ENCODE data around the gene SMYD1. TPM values are rescaled to one million over a fixed set of nuclear protein-coding genes. Genes with fewer than 3 reads are reported as not detected.

SMYD1 gene
- total RNA-seq, 2 experiments from 2014 or later: not detected

GRCh38 chr2:88096708-88097107 is 29.1 kb downstream of the SMYD1 start:
- no peaks in the 10 kb centered on the region for H3K36me3 Mint-ChIP-seq (ENCODE audit: low read depth)
- peaks cover 5% of the 10 kb centered on the region for H3K4me1 Mint-ChIP-seq (ENCODE audit: low read depth)
- ChIA-PET POLR2A (no interaction called here), CTCF (no interaction called here)
- H3K4me1 ChIP-seq (ENCODE audit: insufficient read depth, low read length): peaks cover 2% of the 10 kb centered on the region
- H3K4me3 ChIP-seq (ENCODE audit: low read length): no peak overlapping the region
- no peaks in the 10 kb centered on the region for H3K9me3 Mint-ChIP-seq
- ATAC-seq (ENCODE audit: poor library complexity) (no peak), DNase-seq (no peak)
- intact Hi-C loops (cut with DNase I, micrococcal nuclease): no loop called here
- no peak overlapping the region for H3K4me3 Mint-ChIP-seq
- H3K27me3 Mint-ChIP-seq: no peaks in the 10 kb centered on the region
- TF ChIP-seq CTCF (IDR thresholded peaks at IDR 0.05): no peak
- H3K36me3 ChIP-seq (ENCODE audit: insufficient read depth, low read length): no peaks in the 10 kb centered on the region
- H3K27ac ChIP-seq (ENCODE audit: low read depth in 1 of 2, low read length in 2 of 2): no peak overlapping the region
- H3K27ac Mint-ChIP-seq: no peak overlapping the region
- no peaks in the 10 kb centered on the region for H3K9me3 ChIP-seq (ENCODE audit: control insufficient read depth in 1 of 2, insufficient read depth in 1 of 2, low read length in 2 of 2)
- no peaks in the 10 kb centered on the region for H3K27me3 ChIP-seq (ENCODE audit: control insufficient read depth in 1 of 2, insufficient read depth in 2 of 2, low read length in 2 of 2)

- ChIA-PET CTCF (no interaction called here), POLR2A (no interaction called here)
- Mint-ChIP-seq H3K27me3 (no peaks in the 10 kb centered on the region), H3K27ac (no peak overlapping the region), H3K4me3 (no peak overlapping the region), H3K9me3 (no peaks in the 10 kb centered on the region), H3K36me3 (ENCODE audit: low read depth) (no peaks in the 10 kb centered on the region), H3K4me1 (ENCODE audit: low read depth) (peaks cover 5% of the 10 kb centered on the region)
- DNase-seq: no peak
- TF ChIP-seq CTCF (IDR thresholded peaks at IDR 0.05): no peak
- Histone ChIP-seq H3K9me3 (ENCODE audit: control insufficient read depth in 1 of 2, insufficient read depth in 1 of 2, low read length in 2 of 2) (no peaks in the 10 kb centered on the region), H3K27ac (ENCODE audit: low read depth in 1 of 2, low read length in 2 of 2) (no peak overlapping the region), H3K4me3 (ENCODE audit: low read length) (no peak overlapping the region), H3K36me3 (ENCODE audit: insufficient read depth, low read length) (no peaks in the 10 kb centered on the region), H3K4me1 (ENCODE audit: insufficient read depth, low read length) (no peaks in the 10 kb centered on the region), H3K27me3 (ENCODE audit: control insufficient read depth in 1 of 2, insufficient read depth in 2 of 2, low read length in 2 of 2) (no peaks in the 10 kb centered on the region)
- intact Hi-C loops (cut with DNase I, micrococcal nuclease): no loop called here
- no peak for ATAC-seq (ENCODE audit: poor library complexity)
These were observed 29.6 kb downstream of the SMYD1 start for GRCh38 chr2:88097192-88097591.

- Mint-ChIP-seq H3K9me3 (no peaks in the 10 kb centered on the region), H3K27me3 (no peaks in the 10 kb centered on the region), H3K36me3 (ENCODE audit: low read depth) (no peaks in the 10 kb centered on the region), H3K27ac (no peak overlapping the region), H3K4me3 (no peak overlapping the region), H3K4me1 (ENCODE audit: low read depth) (no peaks in the 10 kb centered on the region)
- POLR2A ChIA-PET: no interaction called here
- ATAC-seq (ENCODE audit: poor library complexity) (no peak), DNase-seq (no peak)
- intact Hi-C loops (cut with DNase I, micrococcal nuclease): no loop called here
- CTCF ChIA-PET: no interaction called here
- H3K4me1 ChIP-seq (ENCODE audit: insufficient read depth, low read length): no peaks in the 10 kb centered on the region
- H3K36me3 ChIP-seq (ENCODE audit: insufficient read depth, low read length): no peaks in the 10 kb centered on the region
- no peak overlapping the region for H3K27ac ChIP-seq (ENCODE audit: low read depth in 1 of 2, low read length in 2 of 2)
- no peaks in the 10 kb centered on the region for H3K9me3 ChIP-seq (ENCODE audit: control insufficient read depth in 1 of 2, insufficient read depth in 1 of 2, low read length in 2 of 2)
- H3K4me3 ChIP-seq (ENCODE audit: low read length): no peak overlapping the region
- no peak for TF ChIP-seq CTCF (IDR thresholded peaks at IDR 0.05)
- H3K27me3 ChIP-seq (ENCODE audit: control insufficient read depth in 1 of 2, insufficient read depth in 2 of 2, low read length in 2 of 2): no peaks in the 10 kb centered on the region
These were observed 30.4 kb downstream of the SMYD1 start for GRCh38 chr2:88097891-88098557.
